ENCODE results near the gene KLF8. TPM values are rescaled to one million over a fixed set of nuclear protein-coding genes. Genes with fewer than 3 reads are reported as not detected.

KLF8 gene
- total RNA-seq, 2 donors from 2014 or later = 2.3 to 2.8 TPM

- intact Hi-C loops (cut with DNase I) = no loop called here
These were observed 76.6 kb downstream of the KLF8 start for GRCh38 chrX:56308726-56309125.

GRCh38 chrX:56309881-56310280, 77.7 kb downstream of the KLF8 start:
- no peaks in the 10 kb centered on the region for H3K9me3 ChIP-seq
- intact Hi-C loops (cut with DNase I) = no loop called here

More at GRCh38 chrX:56308726-56309125, 76.6 kb downstream of the KLF8 start:
- H3K9me3 ChIP-seq = no peaks in the 10 kb centered on the region
- H3K9ac ChIP-seq (ENCODE audit: low read depth in 2 of 2, low read length in 2 of 2) = no peak overlapping the region
- H3K36me3 ChIP-seq = no peaks in the 10 kb centered on the region
- no peak for DNase-seq
- no peak for TF ChIP-seq CTCF (IDR thresholded peaks at IDR 0.05)
- H3K27ac ChIP-seq = no peak overlapping the region
- H3K4me3 ChIP-seq = no peak overlapping the region
- no peaks in the 10 kb centered on the region for H3K4me1 ChIP-seq
- no peaks in the 10 kb centered on the region for H3K27me3 ChIP-seq

GRCh38 chrX:56310581-56310980, 78.4 kb downstream of the KLF8 start:
- DNase-seq = no peak
- no peaks in the 10 kb centered on the region for H3K36me3 ChIP-seq
- no peak overlapping the region for H3K4me3 ChIP-seq
- H3K27me3 ChIP-seq = no peaks in the 10 kb centered on the region
- no peak overlapping the region for H3K9ac ChIP-seq (ENCODE audit: low read depth in 2 of 2, low read length in 2 of 2)
- intact Hi-C loops (cut with DNase I) = no loop called here
- TF ChIP-seq CTCF (IDR thresholded peaks at IDR 0.05) = no peak
- no peaks in the 10 kb centered on the region for H3K4me1 ChIP-seq
- H3K27ac ChIP-seq = no peak overlapping the region
- H3K9me3 ChIP-seq = no peaks in the 10 kb centered on the region

More at GRCh38 chrX:56309881-56310280, 77.7 kb downstream of the KLF8 start:
- Histone ChIP-seq H3K27me3 (no peaks in the 10 kb centered on the region), H3K4me3 (no peak overlapping the region), H3K4me1 (no peaks in the 10 kb centered on the region), H3K9ac (ENCODE audit: low read depth in 2 of 2, low read length in 2 of 2) (no peak overlapping the region), H3K36me3 (no peaks in the 10 kb centered on the region), H3K27ac (no peak overlapping the region)
- TF ChIP-seq CTCF (IDR thresholded peaks at IDR 0.05) = no peak
- no peak for DNase-seq

GRCh38 chrX:56313308-56313707, 81.2 kb downstream of the KLF8 start:
- no peak overlapping the region for H3K9ac ChIP-seq (ENCODE audit: low read depth in 2 of 2, low read length in 2 of 2)
- H3K4me1 ChIP-seq = no peaks in the 10 kb centered on the region
- H3K9me3 ChIP-seq = no peaks in the 10 kb centered on the region
- no peak for DNase-seq
- TF ChIP-seq CTCF (IDR thresholded peaks at IDR 0.05) = no peak
- no peak overlapping the region for H3K4me3 ChIP-seq
- H3K27ac ChIP-seq = no peak overlapping the region
- intact Hi-C loops (cut with DNase I) = no loop called here
- no peaks in the 10 kb centered on the region for H3K36me3 ChIP-seq
- H3K27me3 ChIP-seq = no peaks in the 10 kb centered on the region

- H3K36me3 ChIP-seq = no peaks in the 10 kb centered on the region
- no peaks in the 10 kb centered on the region for H3K27me3 ChIP-seq
- peak; percentile 19 for DNase-seq
- H3K27ac ChIP-seq = no peak overlapping the region
- H3K4me3 ChIP-seq = no peak overlapping the region
- no peaks in the 10 kb centered on the region for H3K4me1 ChIP-seq
- intact Hi-C loops (cut with DNase I) = no loop called here
- no peak overlapping the region for H3K9ac ChIP-seq (ENCODE audit: low read depth in 2 of 2, low read length in 2 of 2)
- no peak for TF ChIP-seq CTCF (IDR thresholded peaks at IDR 0.05)
- H3K9me3 ChIP-seq = no peaks in the 10 kb centered on the region
These were observed 82.2 kb downstream of the KLF8 start for GRCh38 chrX:56314334-56314733.

- no peak for DNase-seq
- intact Hi-C loops (cut with DNase I) = no loop called here
- no peak overlapping the region for H3K9ac ChIP-seq (ENCODE audit: low read depth in 2 of 2, low read length in 2 of 2)
- no peaks in the 10 kb centered on the region for H3K36me3 ChIP-seq
- H3K9me3 ChIP-seq = no peaks in the 10 kb centered on the region
- no peak for TF ChIP-seq CTCF (IDR thresholded peaks at IDR 0.05)
- H3K27ac ChIP-seq = no peak overlapping the region
- H3K4me1 ChIP-seq = no peaks in the 10 kb centered on the region
- no peak overlapping the region for H3K4me3 ChIP-seq
- H3K27me3 ChIP-seq = no peaks in the 10 kb centered on the region
These were observed 85.9 kb downstream of the KLF8 start for GRCh38 chrX:56318076-56318475.
